ENCODE results near the gene SOWAHD.

Gene SOWAHD

GRCh38 chrX:119775517-119776238 lies 17.3 kb downstream of the SOWAHD start:
- no peak for TF ChIP-seq CTCF (conservative IDR thresholded peaks at IDR 0.05; ENCODE audit: low read depth, low read length)
- H3K4me3 ChIP-seq (ENCODE audit: low read length): no peak overlapping the region
- no peak for DNase-seq (ENCODE audit: low read depth)

GRCh38 chrX:119778829-119779228 lies 20.4 kb downstream of the SOWAHD start:
- no peak for DNase-seq (ENCODE audit: low read depth)
- H3K4me3 ChIP-seq (ENCODE audit: low read length): no peak overlapping the region
- TF ChIP-seq CTCF (conservative IDR thresholded peaks at IDR 0.05; ENCODE audit: low read depth, low read length): no peak

GRCh38 chrX:119783026-119783425 lies 24.6 kb downstream of the SOWAHD start:
- no peak for TF ChIP-seq CTCF (conservative IDR thresholded peaks at IDR 0.05; ENCODE audit: low read depth, low read length)
- no peak overlapping the region for H3K4me3 ChIP-seq (ENCODE audit: low read length)
- DNase-seq (ENCODE audit: low read depth): no peak

- no peak for DNase-seq (ENCODE audit: low read depth)
- TF ChIP-seq CTCF (conservative IDR thresholded peaks at IDR 0.05; ENCODE audit: low read depth, low read length): peak; percentile 59
- H3K4me3 ChIP-seq (ENCODE audit: low read length): no peak overlapping the region
Observed at GRCh38 chrX:119784747-119785446, 26.5 kb downstream of the SOWAHD start.

- no peak for DNase-seq (ENCODE audit: low read depth)
- peak overlapping the region; percentile 86 for H3K4me3 ChIP-seq (ENCODE audit: low read length)
- TF ChIP-seq CTCF (conservative IDR thresholded peaks at IDR 0.05; ENCODE audit: low read depth, low read length): peak; percentile 27
Observed at GRCh38 chrX:119790977-119791436, 32.6 kb downstream of the SOWAHD start.

GRCh38 chrX:119791437-119792231 lies 33.2 kb downstream of the SOWAHD start, which contains the start of gene RPL39:
RPL39 (minus strand) TSS chrX:119791630; CDS start chrX:119791576, 54 bp downstream.
- H3K4me3 ChIP-seq (ENCODE audit: low read length): peak within 1 kb of the TSS; percentile 86
- TF ChIP-seq CTCF (conservative IDR thresholded peaks at IDR 0.05; ENCODE audit: low read depth, low read length): no peak
- peak; percentile 62 for DNase-seq (ENCODE audit: low read depth)
